Caco-2 (cell line): ENCODE data around the gene SPRR1A. TPM values are rescaled to one million over a fixed set of nuclear protein-coding genes. Genes with fewer than 3 reads are reported as not detected.

Source experiments
- BruUV-seq: library from RNA; stranded (reverse); fragments of 400-500 nt; replicated peaks from 2 replicates; lab custom pipeline; 2021; lab: Mats Ljungman, UMichigan
- CTCF ChIA-PET: fragments of 300-600 bp; sonication (Branson Sonifier 250); formaldehyde crosslinking; loops from one replicate; lab custom pipeline; 2022; ENCODE audit warnings: antibody characterized with exemption; lab: Charles Lee
- POLR2A ChIA-PET: fragments of 300-600 bp; sonication (Branson Sonifier 250); formaldehyde crosslinking; loops from one replicate; lab custom pipeline; 2022; ENCODE audit warnings: antibody characterized with exemption; lab: Charles Lee
- DNase-seq, 2 experiments: peaks; one replicate each; pipeline versions ENCODE4 v3.0.0 to v3.0.0-alpha.2; 2020 to 2022
- H3K27me3 ChIP-seq: replicated peaks from 2 replicates; pipeline ENCODE4 v1.6.0; 2011; ENCODE audit warnings: low read length; ENCODE audit not compliant: control insufficient read depth, insufficient read depth
- H3K36me3 ChIP-seq: 2 replicates; pipeline ENCODE4 v1.5.1; 2011; ENCODE audit warnings: low read length; ENCODE audit not compliant: control insufficient read depth, insufficient read depth
- H3K4me1 ChIP-seq: fragments of 250-450 bp; sonication (Bioruptor Pico); 2 replicates; pipeline ENCODE4 v1.5.1; 2020; ENCODE audit warnings: mild to moderate bottlenecking
- H3K4me3 ChIP-seq: 2 replicates; pipeline ENCODE4 v1.5.1; 2011; ENCODE audit warnings: low read depth, mild to moderate bottlenecking, control low read depth, low read length
- H3K9me3 ChIP-seq: fragments of 250-450 bp; sonication (Bioruptor Pico); 2 replicates; pipeline ENCODE4 v1.5.1; 2020; ENCODE audit warnings: mild to moderate bottlenecking, moderate library complexity
- H3K27ac Mint-ChIP-seq: one replicate; pipeline ENCODE4 v1.8.0; 2022; ENCODE audit warnings: mixed read lengths; ENCODE audit not compliant: unreplicated experiment
- H3K27me3 Mint-ChIP-seq: one replicate; pipeline ENCODE4 v1.8.0; 2022; ENCODE audit warnings: mixed read lengths; ENCODE audit not compliant: insufficient read depth, unreplicated experiment
- H3K36me3 Mint-ChIP-seq: one replicate; pipeline ENCODE4 v1.8.0; 2022; ENCODE audit warnings: mild to moderate bottlenecking, mixed read lengths; ENCODE audit not compliant: insufficient read depth, unreplicated experiment
- H3K4me1 Mint-ChIP-seq: one replicate; pipeline ENCODE4 v1.8.0; 2022; ENCODE audit warnings: low read depth, mixed read lengths; ENCODE audit not compliant: unreplicated experiment
- H3K4me3 Mint-ChIP-seq: one replicate; pipeline ENCODE4 v1.8.0; 2022; ENCODE audit warnings: mild to moderate bottlenecking, moderate library complexity, mixed read lengths; ENCODE audit not compliant: unreplicated experiment
- H3K9me3 Mint-ChIP-seq: one replicate; pipeline ENCODE4 v1.8.0; 2022; ENCODE audit warnings: mixed read lengths; ENCODE audit not compliant: unreplicated experiment
- intact Hi-C: fragments of 100-400 bp; cut with micrococcal nuclease; formaldehyde crosslinking; loops from one replicate; pipeline ENCODE4 v1.10.0; 2022; ENCODE audit not compliant: unreplicated experiment
- total RNA-seq: library from RNA; stranded (reverse); gene quantifications from 2 replicates; pipeline ENCODE4 v1.2.3, GENCODE V29; 2022
- TF ChIP-seq, protein P1 (sequence below), 2 experiments: fragments of 200-600 bp in 1 of 2; IDR thresholded peaks; 1 replicate in 1 of 2; 2 replicates in 1 of 2; pipeline versions ENCODE4 v1.5.1 to v1.8.0; 2011 to 2022; ENCODE audit warnings: antibody characterized with exemption in 1 of 2, control low read depth in 1 of 2, inconsistent platforms in 1 of 2, low read depth in 1 of 2, low read length in 1 of 2, mild to moderate bottlenecking in 1 of 2, moderate library complexity in 1 of 2; ENCODE audit not compliant: insufficient read depth in 1 of 2, severe bottlenecking in 1 of 2, unreplicated experiment in 1 of 2

SPRR1A gene
- total RNA-seq, 1 experiment from 2014 or later = not detected

DNA sequence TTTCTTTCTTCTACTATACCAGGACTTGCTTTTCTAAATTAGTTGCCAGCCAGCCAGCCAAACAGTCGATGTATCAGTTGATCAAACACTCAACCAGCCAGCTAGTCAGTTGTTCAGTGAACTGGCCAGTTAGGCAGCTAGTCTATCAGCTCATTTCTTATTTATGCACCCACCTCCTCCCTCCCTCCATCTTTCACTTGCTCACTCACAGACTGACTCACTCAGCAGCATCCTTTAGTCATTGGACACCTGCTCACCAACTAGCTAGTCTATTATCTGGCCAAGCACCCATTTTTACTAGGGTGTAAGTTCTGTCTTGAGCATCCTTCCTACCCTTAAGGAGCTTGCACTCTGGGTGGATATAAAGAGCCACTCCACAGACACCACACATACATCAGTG is 19.3 kb upstream of the SPRR1A start:
- Mint-ChIP-seq H3K4me1 (no peaks in the 10 kb centered on the region), H3K36me3 (no peaks in the 10 kb centered on the region), H3K27ac (no peak overlapping the region), H3K27me3 (peaks cover 9% of the 10 kb centered on the region), H3K9me3 (no peaks in the 10 kb centered on the region), H3K4me3 (no peak overlapping the region)
- Histone ChIP-seq H3K4me3 (no peak overlapping the region), H3K36me3 (no peaks in the 10 kb centered on the region), H3K27me3 (peaks cover 1% of the 10 kb centered on the region), H3K9me3 (no peaks in the 10 kb centered on the region), H3K4me1 (no peaks in the 10 kb centered on the region)
- POLR2A ChIA-PET = no interaction called here
- DNase-seq = no peak
- intact Hi-C loops = no loop called here
- TF ChIP-seq, protein P1, sequence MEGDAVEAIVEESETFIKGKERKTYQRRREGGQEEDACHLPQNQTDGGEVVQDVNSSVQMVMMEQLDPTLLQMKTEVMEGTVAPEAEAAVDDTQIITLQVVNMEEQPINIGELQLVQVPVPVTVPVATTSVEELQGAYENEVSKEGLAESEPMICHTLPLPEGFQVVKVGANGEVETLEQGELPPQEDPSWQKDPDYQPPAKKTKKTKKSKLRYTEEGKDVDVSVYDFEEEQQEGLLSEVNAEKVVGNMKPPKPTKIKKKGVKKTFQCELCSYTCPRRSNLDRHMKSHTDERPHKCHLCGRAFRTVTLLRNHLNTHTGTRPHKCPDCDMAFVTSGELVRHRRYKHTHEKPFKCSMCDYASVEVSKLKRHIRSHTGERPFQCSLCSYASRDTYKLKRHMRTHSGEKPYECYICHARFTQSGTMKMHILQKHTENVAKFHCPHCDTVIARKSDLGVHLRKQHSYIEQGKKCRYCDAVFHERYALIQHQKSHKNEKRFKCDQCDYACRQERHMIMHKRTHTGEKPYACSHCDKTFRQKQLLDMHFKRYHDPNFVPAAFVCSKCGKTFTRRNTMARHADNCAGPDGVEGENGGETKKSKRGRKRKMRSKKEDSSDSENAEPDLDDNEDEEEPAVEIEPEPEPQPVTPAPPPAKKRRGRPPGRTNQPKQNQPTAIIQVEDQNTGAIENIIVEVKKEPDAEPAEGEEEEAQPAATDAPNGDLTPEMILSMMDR (IDR thresholded peaks at IDR 0.05; ENCODE audit: insufficient read depth in 1 of 2, low read depth in 1 of 2, low read length in 1 of 2, severe bottlenecking in 1 of 2, unreplicated experiment in 1 of 2) = no peak
- BruUV-seq = no TSS peak
- CTCF ChIA-PET = no interaction called here

DNA sequence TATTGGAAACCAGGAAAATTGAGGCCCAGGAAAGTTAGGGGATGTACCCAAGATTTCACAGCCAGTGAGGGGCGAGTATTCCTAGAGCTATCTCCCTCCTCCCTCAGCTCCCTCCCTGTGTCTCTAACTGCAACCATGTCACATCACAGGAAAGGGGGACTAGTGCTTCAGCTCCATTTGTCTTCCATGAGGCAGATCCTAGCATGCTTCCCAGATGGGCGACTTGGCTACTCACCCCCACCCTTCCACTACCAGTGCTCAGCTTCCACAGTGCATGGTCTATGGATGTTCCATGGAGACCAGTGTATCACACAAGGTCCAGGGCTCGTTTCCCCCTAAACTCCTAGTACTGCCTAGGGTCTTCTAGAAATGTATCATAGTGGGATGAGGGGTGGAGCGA is 18.0 kb upstream of the SPRR1A start:
- intact Hi-C loops = no loop called here
- no peaks in the 10 kb centered on the region for H3K36me3 ChIP-seq
- no peaks in the 10 kb centered on the region for H3K4me1 ChIP-seq
- H3K9me3 ChIP-seq = no peaks in the 10 kb centered on the region
- BruUV-seq = no TSS peak
- no peak for DNase-seq
- H3K27me3 ChIP-seq = peaks cover 1% of the 10 kb centered on the region
- TF ChIP-seq, protein P1 (IDR thresholded peaks at IDR 0.05; ENCODE audit: insufficient read depth in 1 of 2, low read depth in 1 of 2, low read length in 1 of 2, severe bottlenecking in 1 of 2, unreplicated experiment in 1 of 2) = no peak
- Mint-ChIP-seq H3K4me1 (no peaks in the 10 kb centered on the region), H3K36me3 (no peaks in the 10 kb centered on the region), H3K27ac (no peak overlapping the region), H3K27me3 (peaks cover 9% of the 10 kb centered on the region), H3K4me3 (no peak overlapping the region), H3K9me3 (no peaks in the 10 kb centered on the region)
- POLR2A ChIA-PET = no interaction called here
- CTCF ChIA-PET = no interaction called here
- H3K4me3 ChIP-seq = no peak overlapping the region

DNA sequence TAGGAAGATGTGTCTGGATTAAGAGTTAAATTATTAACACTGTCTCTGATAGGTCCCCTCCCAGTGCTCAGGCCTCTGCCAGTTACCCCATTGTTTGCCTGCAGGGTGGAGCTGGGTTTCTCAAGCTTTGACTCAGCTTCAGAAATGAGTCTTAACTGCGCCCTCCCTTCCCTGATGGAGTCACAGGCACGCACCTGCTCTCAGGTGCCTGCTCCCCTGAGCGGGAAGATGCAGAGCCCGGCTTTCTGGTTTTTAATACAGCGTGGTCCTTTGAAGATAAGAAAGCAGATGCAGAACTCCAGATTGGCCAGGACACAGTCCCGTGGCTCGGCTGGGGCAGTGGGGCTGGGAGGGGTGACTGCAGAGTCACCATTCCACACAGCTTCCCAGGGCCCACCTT is 16.7 kb upstream of the SPRR1A start:
- BruUV-seq = no TSS peak
- ChIA-PET POLR2A (no interaction called here), CTCF (no interaction called here)
- no peaks in the 10 kb centered on the region for H3K9me3 ChIP-seq
- no peak overlapping the region for H3K4me3 ChIP-seq
- no peak overlapping the region for H3K4me3 Mint-ChIP-seq
- H3K27me3 ChIP-seq = peaks cover 1% of the 10 kb centered on the region
- no peaks in the 10 kb centered on the region for H3K9me3 Mint-ChIP-seq
- H3K36me3 ChIP-seq = no peaks in the 10 kb centered on the region
- no peaks in the 10 kb centered on the region for H3K4me1 Mint-ChIP-seq
- intact Hi-C loops = no loop called here
- no peaks in the 10 kb centered on the region for H3K36me3 Mint-ChIP-seq
- H3K27ac Mint-ChIP-seq = no peak overlapping the region
- no peaks in the 10 kb centered on the region for H3K4me1 ChIP-seq
- DNase-seq = no peak
- TF ChIP-seq, protein P1 (IDR thresholded peaks at IDR 0.05; ENCODE audit: insufficient read depth in 1 of 2, low read depth in 1 of 2, low read length in 1 of 2, severe bottlenecking in 1 of 2, unreplicated experiment in 1 of 2) = no peak
- peaks cover 9% of the 10 kb centered on the region for H3K27me3 Mint-ChIP-seq
